LNCAP (cell line): ENCODE measurements around the gene CDCP1.

Source experiments
- CTCF ChIP-seq: fragments of 450-650 bp; IDR thresholded peaks from 2 replicates; pipeline ENCODE4 v1.5.1; 2017; ENCODE audit warnings: mild to moderate bottlenecking

Gene CDCP1

DNA sequence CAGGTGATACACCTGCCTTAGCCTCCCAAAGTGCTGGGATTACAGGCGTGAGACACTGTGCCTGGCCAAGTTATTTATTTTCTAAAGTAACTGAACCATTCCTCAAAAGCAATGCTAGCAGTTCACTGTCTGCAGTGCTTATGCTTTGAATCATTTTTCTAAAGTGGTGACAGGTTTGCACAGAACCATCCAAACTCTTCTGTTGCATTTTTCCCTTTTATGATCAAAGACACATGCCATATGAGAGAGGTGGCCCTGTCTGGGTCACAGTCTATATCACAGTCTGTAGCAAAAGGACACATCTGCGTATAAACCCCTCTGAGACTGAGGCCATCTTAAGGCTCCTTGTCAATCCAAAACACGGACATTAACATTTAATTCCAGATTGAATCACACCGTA is 17.2 kb downstream of the CDCP1 start:
- TF ChIP-seq CTCF: no peak

GRCh38 chr3:45127130-45127822 is 18.9 kb downstream of the CDCP1 start:
- no peak for TF ChIP-seq CTCF

- TF ChIP-seq CTCF: no peak
Measured at GRCh38 chr3:45126730-45127129, 19.4 kb downstream of the CDCP1 start.

GRCh38 chr3:45125550-45126026 is 20.6 kb downstream of the CDCP1 start:
- no peak for TF ChIP-seq CTCF

DNA sequence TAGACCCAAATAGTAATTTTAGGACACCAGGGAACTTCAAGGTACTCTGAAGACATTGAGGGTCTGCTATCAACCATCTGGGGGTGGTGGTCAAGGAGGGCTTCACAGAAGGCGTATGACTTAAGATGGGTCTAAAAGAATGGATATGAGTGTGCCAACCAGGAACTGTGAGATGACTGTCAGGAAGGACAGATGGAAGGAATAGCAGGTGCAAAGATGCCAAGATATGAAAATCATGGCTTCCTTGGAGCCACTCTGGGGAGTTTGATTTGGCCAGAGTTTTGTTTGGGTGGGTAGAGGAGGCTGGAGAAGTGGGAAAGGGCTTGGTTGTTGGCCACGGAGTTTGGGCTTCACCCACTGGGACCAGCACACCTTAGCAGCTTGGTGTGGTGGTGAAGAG is 21.2 kb downstream of the CDCP1 start:
- no peak for TF ChIP-seq CTCF

DNA sequence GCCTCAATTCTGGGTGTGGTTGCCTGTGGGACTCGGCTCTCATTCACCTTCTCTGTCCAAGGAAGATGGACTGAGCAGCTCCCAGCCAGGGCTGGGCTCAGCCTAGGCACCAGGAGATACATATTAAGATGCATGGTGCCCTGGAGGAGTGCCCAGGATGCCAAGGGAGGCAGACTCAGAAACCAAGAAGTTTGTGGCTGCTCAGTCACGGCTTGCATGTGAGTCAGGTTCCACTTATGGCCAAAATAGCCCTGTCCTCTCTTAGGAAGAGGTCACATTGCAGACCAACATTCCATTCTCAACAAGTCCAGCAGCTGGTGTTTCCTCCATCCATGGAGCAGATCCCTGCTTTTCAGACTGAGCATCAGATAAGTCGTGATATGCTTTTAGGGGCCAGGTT is 21.8 kb downstream of the CDCP1 start:
- no peak for TF ChIP-seq CTCF

DNA sequence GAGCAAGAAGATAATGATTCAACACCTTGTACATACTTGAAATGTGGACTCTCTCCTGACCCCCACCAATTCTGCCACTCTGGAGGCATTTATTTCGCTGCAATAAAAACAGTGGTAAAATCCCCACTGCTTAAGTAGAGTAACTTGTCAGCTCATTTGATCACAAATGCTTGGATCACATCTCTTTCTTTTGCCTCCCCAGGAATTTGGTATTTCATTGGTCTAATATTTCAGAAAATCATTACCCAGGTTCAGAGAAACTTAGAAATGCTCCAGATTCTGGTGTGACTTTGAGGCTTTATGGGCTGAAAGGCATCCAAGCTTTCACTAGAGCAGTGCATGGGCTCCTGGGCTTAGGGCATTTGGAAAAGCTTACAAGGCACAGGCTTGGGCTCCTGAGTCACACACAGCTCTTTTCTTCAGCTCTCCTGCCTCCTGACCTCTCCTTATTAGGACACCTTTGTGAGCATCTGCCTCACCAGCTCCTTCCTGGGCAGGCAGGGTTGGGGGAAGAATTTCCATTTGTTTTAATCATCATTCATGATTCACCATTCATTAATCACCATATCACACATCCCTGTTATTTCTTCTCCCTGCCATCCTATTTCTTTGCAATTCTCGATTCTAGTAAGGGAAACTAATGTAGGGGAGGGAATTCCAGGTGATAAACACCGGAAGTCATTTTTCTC is 22.5 kb downstream of the CDCP1 start:
- no peak for TF ChIP-seq CTCF
